ENCODE measurements around the gene MAMSTR.

The MAMSTR gene

GRCh38 chr19:48739404-48740163 is 20.1 kb upstream of the MAMSTR start:
- Histone ChIP-seq H3K27ac (ENCODE audit: low read depth, low read length) (no peak overlapping the region), H3K9me2 (replicated peaks; ENCODE audit: control insufficient read depth, low read length) (no peaks in the 10 kb centered on the region), H3K4me3 (ENCODE audit: low read length) (no peak overlapping the region), H3K36me3 (ENCODE audit: control insufficient read depth, low read length) (no peaks in the 10 kb centered on the region), H3K79me2 (ENCODE audit: control insufficient read depth, low read length) (no peaks in the 10 kb centered on the region), H3K27me3 (ENCODE audit: control insufficient read depth, low read length) (0 out of 2 replicates have a peak, but pooled peaks cover 6% of the 10 kb centered on the region), H3F3A (ENCODE audit: control insufficient read depth, insufficient read depth) (peaks cover 3% of the 10 kb centered on the region; the same call in 1 of the 2 replicates), H3K4me2 (ENCODE audit: low read length) (peak overlapping the region; percentile 55; the same call in 1 of the 2 replicates), H4K20me1 (ENCODE audit: control insufficient read depth, insufficient read depth, low read depth, low read length) (no peaks in the 10 kb centered on the region), H3K9me3 (ENCODE audit: control insufficient read depth, insufficient read depth, low read length) (no peaks in the 10 kb centered on the region), H3K4me1 (ENCODE audit: control insufficient read depth, low read length) (peaks cover 22% of the 10 kb centered on the region)
- no peak for TF ChIP-seq CTCF (IDR thresholded peaks at IDR 0.05; ENCODE audit: low read depth, low read length, poor library complexity, severe bottlenecking)

GRCh38 chr19:48738557-48739403 is 19.3 kb upstream of the MAMSTR start:
- TF ChIP-seq CTCF (IDR thresholded peaks at IDR 0.05; ENCODE audit: low read depth, low read length, poor library complexity, severe bottlenecking) = peak; percentile 43
- TF ChIP-seq EZH2phosphoT487 (IDR thresholded peaks at IDR 0.05; ENCODE audit: borderline replicate concordance, low read length) = no peak
- Histone ChIP-seq H3K27ac (ENCODE audit: low read depth, low read length) (no peak overlapping the region), H3K4me3 (ENCODE audit: low read length) (peak overlapping the region; percentile 39)

GRCh38 chr19:48737360-48737998 is 18.0 kb upstream of the MAMSTR start:
- no peak overlapping the region for H3K27ac ChIP-seq (ENCODE audit: low read depth, low read length)
- H3K4me1 ChIP-seq (ENCODE audit: control insufficient read depth, low read length) = peaks cover 22% of the 10 kb centered on the region
- TF ChIP-seq EZH2phosphoT487 (IDR thresholded peaks at IDR 0.05; ENCODE audit: borderline replicate concordance, low read length) (no peak), CTCF (IDR thresholded peaks at IDR 0.05; ENCODE audit: low read depth, low read length, poor library complexity, severe bottlenecking) (no peak)
- no peaks in the 10 kb centered on the region for H3K9me3 ChIP-seq (ENCODE audit: control insufficient read depth, insufficient read depth, low read length)
- H3K79me2 ChIP-seq (ENCODE audit: control insufficient read depth, low read length) = no peaks in the 10 kb centered on the region
- H3K4me3 ChIP-seq (ENCODE audit: low read length) = no peak overlapping the region
- H4K20me1 ChIP-seq (ENCODE audit: control insufficient read depth, insufficient read depth, low read depth, low read length) = no peaks in the 10 kb centered on the region
- no peaks in the 10 kb centered on the region for H3K36me3 ChIP-seq (ENCODE audit: control insufficient read depth, low read length)
- peaks cover 3% of the 10 kb centered on the region; the same call in 1 of the 2 replicates for H3F3A ChIP-seq (ENCODE audit: control insufficient read depth, insufficient read depth)
- no peak overlapping the region for H3K4me2 ChIP-seq (ENCODE audit: low read length)
- 0 out of 2 replicates have a peak, but pooled peaks cover 6% of the 10 kb centered on the region for H3K27me3 ChIP-seq (ENCODE audit: control insufficient read depth, low read length)
- H3K9me2 ChIP-seq (replicated peaks; ENCODE audit: control insufficient read depth, low read length) = no peaks in the 10 kb centered on the region

More at GRCh38 chr19:48738557-48739403, 19.3 kb upstream of the MAMSTR start:
- Histone ChIP-seq H3F3A (ENCODE audit: control insufficient read depth, insufficient read depth) (peaks cover 3% of the 10 kb centered on the region; the same call in 1 of the 2 replicates), H3K9me3 (ENCODE audit: control insufficient read depth, insufficient read depth, low read length) (no peaks in the 10 kb centered on the region), H3K4me1 (ENCODE audit: control insufficient read depth, low read length) (peaks cover 22% of the 10 kb centered on the region), H3K36me3 (ENCODE audit: control insufficient read depth, low read length) (no peaks in the 10 kb centered on the region), H3K4me2 (ENCODE audit: low read length) (peak overlapping the region; percentile 63), H3K79me2 (ENCODE audit: control insufficient read depth, low read length) (no peaks in the 10 kb centered on the region), H3K9me2 (replicated peaks; ENCODE audit: control insufficient read depth, low read length) (no peaks in the 10 kb centered on the region), H3K27me3 (ENCODE audit: control insufficient read depth, low read length) (0 out of 2 replicates have a peak, but pooled peaks cover 6% of the 10 kb centered on the region), H4K20me1 (ENCODE audit: control insufficient read depth, insufficient read depth, low read depth, low read length) (no peaks in the 10 kb centered on the region)

All from DOHH2 (cell line).